ENCODE data around the gene MAP2K3.
"Not testable (repeated sequence)": the region's sequence is repeated elsewhere in the genome, so short reads cannot be mapped to it uniquely, and the experiment has no call there.

Gene MAP2K3

GRCh38 chr17:21296097-21297025 lies 11.8 kb downstream of the MAP2K3 start:
- no peak for DNase-seq (ENCODE audit: low read depth, low spot score)

- DNase-seq (ENCODE audit: low read depth, low spot score): no peak
Observed at GRCh38 chr17:21297026-21297520, 12.6 kb downstream of the MAP2K3 start.

GRCh38 chr17:21297597-21297996 lies 13.1 kb downstream of the MAP2K3 start:
- DNase-seq (ENCODE audit: low read depth, low spot score): no peak

GRCh38 chr17:21298056-21298982 lies 13.8 kb downstream of the MAP2K3 start:
- DNase-seq (ENCODE audit: low read depth, low spot score): no peak

GRCh38 chr17:21298983-21299519 lies 14.5 kb downstream of the MAP2K3 start:
- DNase-seq (ENCODE audit: low read depth, low spot score): no peak

- no peak for DNase-seq (ENCODE audit: low read depth, low spot score)
Observed at GRCh38 chr17:21299981-21300600, 15.6 kb downstream of the MAP2K3 start.

- DNase-seq (ENCODE audit: low read depth, low spot score): no peak
Observed at GRCh38 chr17:21300601-21301571, 16.4 kb downstream of the MAP2K3 start.

- no peak for DNase-seq (ENCODE audit: low read depth, low spot score)
Observed at GRCh38 chr17:21301593-21302550, 17.4 kb downstream of the MAP2K3 start.

- no peak for DNase-seq (ENCODE audit: low read depth, low spot score)
Observed at GRCh38 chr17:21302711-21303425, 18.4 kb downstream of the MAP2K3 start.

GRCh38 chr17:21303441-21304065 lies 19.0 kb downstream of the MAP2K3 start:
- no peak for DNase-seq (ENCODE audit: low read depth, low spot score)

GRCh38 chr17:21304091-21304490 lies 19.6 kb downstream of the MAP2K3 start:
- DNase-seq (ENCODE audit: low read depth, low spot score): no peak

- DNase-seq (ENCODE audit: low read depth, low spot score): not testable (repeated sequence)
Observed at GRCh38 chr17:21304551-21305151, 20.1 kb downstream of the MAP2K3 start.

- not testable (repeated sequence) for DNase-seq (ENCODE audit: low read depth, low spot score)
Observed at GRCh38 chr17:21305431-21306180, 21.1 kb downstream of the MAP2K3 start.

- not testable (repeated sequence) for DNase-seq (ENCODE audit: low read depth, low spot score)
Observed at GRCh38 chr17:21306611-21307272, 22.2 kb downstream of the MAP2K3 start.

GRCh38 chr17:21307273-21307625 lies 22.7 kb downstream of the MAP2K3 start:
- DNase-seq (ENCODE audit: low read depth, low spot score): not testable (repeated sequence)

GRCh38 chr17:21308931-21309381 lies 24.4 kb downstream of the MAP2K3 start:
- DNase-seq (ENCODE audit: low read depth, low spot score): not testable (repeated sequence)
